ENCODE results near the gene GARS1.
"Not testable (repeated sequence)": the region's sequence is repeated elsewhere in the genome, so short reads cannot be mapped to it uniquely, and the experiment has no call there.

GARS1 gene

DNA sequence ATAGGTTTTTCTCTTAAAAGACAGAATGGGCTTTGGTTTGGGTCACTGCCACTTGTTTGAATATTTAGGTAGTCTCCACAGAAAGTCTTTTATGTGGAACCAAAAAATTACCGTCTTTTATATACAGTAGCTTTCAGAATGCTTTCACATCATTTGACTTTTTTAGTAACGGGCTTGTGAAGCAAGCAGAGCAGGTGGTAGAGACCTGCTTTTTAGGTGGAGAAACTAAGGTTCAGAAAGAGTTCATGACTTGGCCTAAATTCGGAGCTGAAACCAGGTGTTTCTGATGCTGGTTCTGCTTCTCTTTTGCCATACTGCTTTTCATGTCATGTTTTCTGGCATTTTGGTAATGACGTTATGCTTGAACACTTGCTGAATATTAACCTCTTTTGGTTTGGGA lies 36.3 kb downstream of the GARS1 start:
- DNase-seq = no peak

DNA sequence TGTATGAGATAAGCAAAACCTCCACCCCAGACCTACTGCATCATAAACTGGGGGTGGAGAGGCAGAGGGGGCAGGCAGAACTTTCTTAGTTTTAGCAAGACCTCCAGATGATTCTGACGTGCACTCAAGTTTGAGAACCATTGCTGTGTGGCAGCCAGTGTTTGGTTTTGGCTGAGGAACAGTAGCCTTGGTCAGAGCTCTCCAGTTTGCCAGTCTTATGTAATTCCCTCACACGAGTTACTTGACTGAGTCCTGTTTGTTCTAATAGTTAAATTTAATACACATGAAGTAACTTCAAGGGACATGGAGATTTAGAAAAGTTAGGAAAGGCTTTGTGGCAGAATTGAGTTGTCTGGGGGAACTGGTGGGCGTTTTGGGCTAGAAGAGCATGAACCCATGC lies 38.5 kb downstream of the GARS1 start:
- no peak for DNase-seq

DNA sequence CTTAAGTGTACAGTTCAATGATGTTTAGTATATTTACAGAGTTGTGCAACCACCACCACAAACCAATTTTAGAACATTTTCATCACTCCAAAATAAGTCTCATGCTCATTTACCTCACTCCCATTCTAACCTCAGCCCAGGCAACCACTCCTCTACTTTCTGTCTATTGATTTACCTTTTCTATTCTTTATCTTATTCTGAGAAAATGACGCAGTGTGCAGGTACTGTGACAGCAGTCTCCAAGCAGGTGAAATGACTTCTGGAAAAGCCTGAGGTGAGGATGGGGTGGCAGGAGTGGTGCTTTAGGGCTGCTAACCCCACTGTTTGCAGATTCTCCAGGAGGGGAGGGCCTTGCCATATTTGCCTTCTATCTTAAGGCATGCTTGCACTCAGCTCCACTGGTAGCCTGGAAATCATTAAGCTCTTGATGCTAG lies 39.5 kb downstream of the GARS1 start:
- DNase-seq = no peak

DNA sequence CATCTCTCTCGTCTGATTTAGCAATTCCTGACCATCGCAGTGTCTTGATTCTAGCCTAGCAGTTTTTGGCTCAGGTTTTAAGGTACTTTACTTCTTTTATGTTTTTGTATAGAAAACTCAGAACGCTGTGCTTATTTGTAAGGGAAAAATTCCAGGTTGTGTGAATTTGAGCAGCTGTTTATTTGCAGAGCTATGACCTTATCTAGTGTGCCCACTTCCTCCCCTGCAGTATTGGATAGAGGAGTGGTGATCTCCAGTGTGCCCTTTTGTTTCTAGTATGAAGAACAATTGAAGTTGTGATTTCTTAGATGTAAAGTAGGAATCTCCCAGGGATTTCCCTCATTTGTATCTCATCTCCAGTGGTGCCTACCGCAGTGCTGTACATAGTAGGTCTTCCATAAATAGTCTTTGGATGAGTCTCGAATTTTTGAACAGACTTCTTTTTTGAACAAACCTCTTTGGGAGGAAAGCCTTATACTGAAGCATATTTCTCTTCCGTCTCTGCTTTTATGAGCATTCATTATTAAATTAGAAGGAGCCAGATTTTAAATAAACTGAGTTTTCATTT lies 40.0 kb downstream of the GARS1 start:
- no peak for DNase-seq

DNA sequence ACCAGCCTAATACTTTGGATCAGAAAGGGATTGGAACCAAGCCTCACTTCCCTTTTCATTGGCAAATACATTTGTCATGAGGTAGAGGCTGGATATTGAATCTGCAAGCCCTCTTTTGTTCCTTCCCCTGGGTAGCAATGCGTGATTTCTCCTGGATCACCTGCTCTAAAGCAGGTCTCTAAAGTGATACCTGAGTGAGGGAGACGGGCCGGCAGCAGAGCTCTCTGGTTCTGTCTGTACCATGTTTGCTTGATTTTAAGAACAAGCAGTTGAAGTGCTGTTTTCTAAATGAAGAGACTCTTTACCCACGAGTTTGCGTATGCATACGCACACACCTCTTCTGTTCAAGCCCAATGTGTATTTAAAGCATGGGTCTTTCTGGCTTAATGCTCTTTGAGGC lies 41.1 kb downstream of the GARS1 start:
- DNase-seq = no peak

DNA sequence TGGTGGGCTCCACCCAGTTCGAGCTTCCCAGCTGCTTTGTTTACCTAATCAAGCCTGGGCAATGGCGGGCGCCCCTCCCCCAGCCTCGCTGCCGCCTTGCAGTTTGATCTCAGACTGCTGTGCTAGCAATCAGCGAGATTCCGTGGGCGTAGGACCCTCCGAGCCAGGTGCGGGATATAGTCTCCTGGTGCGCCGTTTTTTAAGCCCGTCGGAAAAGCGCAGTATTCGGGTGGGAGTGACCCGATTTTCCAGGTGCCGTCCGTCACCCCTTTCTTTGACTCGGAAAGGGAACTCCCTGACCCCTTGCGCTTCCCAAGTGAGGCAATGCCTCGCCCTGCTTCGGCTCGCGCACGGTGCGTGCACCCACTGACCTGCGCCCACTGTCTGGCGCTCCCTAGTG lies 47.6 kb downstream of the GARS1 start:
- DNase-seq = not testable (repeated sequence)

DNA sequence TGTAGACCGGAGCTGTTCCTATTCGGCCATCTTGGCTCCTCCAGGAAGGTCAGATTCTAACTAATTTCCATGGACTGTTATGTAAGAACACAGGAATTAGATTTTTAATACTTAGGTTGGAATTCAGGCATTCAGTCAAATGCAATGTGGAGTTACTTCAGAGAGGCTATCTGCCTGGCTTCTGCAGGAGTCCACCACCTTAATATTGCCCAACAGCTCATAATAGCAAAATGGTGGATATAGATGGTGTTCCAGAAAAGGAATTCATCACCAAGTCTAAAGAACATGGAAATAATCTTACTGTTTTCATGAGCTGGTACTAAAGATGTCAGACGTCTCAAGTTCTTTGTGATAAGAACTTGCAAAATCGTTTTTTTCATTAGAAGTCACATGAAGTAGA lies 48.1 kb downstream of the GARS1 start:
- DNase-seq = no peak

DNA sequence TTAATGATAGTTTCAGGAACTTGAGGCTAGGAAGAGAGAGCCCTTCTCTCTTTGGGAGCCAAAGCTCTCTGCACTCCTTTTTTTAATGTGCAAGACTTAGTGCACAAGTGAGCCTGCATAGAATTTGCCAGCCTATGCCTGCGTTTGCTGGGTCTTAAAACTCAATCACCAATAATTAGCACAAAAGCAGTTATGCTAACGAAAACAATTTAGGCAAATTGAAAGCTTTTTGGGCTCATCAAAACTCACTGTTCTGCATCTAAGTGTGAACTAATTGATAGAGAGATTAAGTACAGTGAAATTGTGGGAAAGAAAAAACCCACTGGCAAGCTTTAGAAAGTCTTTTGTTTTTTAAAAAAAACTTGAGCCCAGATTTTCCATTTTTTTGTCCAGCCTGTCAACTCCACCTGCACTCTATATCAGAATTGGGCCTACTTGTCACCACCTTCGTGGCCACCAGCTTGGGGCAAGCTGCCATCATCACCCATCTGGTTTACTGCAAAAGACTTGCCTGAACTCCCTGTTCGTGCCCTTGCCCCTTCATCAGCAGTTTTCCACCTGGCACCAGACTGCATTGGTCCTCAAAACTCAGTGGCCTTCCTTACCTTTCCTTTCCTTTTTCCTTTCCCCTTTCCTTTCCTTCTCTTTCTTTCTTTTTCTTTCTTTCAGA lies 49.7 kb downstream of the GARS1 start:
- DNase-seq = no peak

DNA sequence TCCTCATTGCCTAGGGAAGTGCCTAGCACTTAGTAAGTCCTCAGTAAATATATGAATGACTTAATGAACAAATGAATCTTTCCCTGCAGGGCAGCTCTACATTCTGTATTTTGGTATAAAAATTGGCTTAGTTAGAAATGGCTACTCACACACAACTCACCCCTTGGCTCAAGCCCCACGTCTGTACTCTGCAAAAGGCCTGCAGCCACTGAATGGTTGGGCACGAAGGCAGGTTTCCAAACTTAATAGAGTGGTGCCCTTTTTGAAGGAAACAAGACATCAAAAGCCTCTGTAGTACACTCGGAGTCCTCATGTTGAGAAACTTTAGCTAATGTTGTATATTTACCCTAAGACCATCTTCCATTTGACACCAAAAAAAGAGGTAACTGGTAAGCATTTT lies 51.0 kb downstream of the GARS1 start:
- no peak for DNase-seq

DNA sequence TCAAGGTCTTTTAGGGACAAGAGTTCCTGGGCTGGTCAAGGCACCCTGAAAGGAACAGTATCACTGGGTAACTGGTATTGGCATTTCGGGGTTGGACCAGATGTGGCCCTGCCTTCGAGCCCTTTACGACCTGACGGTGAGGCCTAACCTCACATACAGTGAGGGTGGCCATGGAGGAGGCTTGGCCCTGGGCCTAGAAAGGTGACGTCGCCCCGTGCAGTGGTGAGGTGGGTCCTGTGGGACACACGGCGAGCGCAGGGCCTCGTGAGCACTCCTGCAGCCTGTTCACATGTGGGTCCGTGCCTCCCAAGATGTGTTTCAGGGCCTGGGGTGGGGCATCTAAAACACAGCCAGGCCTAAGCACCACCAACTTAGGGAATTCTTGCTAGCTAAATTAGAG lies 51.5 kb downstream of the GARS1 start:
- no peak for DNase-seq

DNA sequence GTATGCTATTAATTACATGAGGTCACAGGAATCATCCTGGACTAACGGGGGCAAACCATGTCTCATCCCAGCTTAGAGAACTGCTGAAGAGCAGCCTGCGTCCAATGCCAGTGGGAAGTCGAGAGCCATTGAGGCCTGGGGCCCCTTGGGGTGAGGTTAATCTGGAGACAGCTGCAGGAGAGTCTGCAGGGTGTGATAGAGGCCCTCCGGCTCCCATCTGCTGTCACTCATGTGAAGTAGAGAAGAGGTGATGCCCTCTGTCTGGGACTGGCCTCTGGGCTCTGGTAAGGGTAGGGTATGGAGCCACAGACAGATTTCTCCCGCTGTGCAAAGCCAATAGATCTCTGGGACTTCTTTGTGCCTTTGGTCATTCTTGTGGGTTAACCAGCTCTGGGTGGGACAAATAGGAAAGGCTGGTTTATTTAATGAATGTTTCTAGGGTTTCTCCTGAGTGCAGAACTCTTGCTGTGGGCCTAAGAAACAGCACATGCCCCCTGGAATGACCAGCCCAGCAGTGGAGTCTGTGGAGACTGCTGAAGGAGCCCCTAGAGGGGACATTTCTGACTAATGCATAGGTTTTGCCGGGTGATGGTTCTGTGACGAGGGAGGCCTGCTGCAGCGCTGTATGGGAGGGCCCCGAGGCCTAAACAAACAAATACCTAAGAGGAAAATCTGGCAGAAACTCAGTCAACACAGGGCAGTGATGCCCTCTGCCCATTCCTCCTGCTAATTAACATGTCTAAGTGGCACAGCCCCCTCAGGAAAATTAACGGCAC lies 53.1 kb downstream of the GARS1 start:
- no peak for DNase-seq

DNA sequence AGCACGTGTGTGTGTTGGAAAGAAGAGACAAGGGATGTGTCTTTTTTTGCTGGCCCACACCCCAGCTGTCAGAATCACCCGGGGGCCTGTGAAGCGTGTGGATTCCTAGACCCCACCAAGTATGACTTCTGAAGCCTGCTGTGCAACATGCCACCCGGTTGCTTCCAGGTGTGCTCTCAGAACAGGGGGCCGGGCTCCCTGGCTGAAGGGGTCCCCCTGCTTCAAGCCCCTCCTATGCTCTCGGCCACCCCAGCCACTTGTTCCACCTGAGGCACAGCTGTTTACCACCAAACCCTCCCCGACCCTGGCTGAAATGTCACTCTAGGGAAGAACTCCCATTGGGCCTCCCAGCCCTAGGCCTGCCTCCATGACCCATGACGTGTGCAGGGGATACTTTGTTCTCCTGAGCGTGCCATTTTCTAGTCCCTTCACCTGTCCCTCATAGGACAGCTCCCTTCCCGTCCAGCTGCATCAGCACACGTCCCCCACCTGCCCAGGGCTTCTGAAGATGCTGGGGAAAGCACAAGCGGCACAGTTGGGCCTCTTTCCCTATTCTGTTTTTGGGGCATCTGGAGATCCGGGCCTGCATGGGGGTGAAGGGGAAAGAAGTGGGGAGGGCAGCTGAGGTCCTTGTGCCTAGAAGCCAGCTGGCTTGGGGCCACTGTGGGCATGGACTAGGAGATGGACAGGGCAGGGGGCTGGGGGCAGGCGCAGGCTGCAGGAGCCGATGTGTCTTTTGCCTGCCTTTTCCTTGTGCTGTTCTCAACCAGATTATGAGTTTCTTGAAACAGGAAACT lies 54.3 kb downstream of the GARS1 start:
- no peak for DNase-seq

DNA sequence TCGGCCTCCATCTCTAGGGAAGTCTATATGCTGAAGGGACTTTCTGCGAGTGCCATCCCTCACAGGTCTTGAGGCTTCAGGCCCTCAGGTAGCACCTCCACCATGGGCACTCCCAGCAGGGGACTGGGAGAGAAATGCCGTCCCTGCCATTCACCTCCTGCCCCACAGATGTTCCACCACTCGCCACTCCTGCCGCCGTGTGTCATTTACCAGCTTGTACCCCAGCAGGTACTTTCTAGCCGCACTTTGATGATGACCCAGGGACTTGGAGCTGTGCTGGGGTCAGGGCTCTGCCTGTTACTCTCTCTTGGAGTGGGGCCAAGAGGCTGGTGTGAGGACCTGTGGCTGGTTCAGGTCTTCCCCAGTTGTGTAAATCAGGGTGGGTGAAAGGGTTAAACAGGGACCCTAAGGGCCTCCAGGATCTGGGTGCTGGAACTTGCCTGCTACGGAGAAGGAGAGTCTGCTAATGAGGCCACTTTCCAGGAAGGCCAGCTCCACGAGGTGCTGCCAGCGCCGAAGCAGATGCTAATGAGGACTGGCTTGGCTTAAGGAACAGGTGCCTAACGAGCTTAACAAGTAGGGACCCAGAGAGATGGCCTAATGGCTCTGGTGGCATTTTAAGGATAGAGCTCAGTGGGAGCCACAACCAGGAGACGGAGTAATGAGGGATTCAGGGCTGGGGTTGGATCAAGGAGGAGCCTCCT lies 55.2 kb downstream of the GARS1 start:
- DNase-seq = no peak

DNA sequence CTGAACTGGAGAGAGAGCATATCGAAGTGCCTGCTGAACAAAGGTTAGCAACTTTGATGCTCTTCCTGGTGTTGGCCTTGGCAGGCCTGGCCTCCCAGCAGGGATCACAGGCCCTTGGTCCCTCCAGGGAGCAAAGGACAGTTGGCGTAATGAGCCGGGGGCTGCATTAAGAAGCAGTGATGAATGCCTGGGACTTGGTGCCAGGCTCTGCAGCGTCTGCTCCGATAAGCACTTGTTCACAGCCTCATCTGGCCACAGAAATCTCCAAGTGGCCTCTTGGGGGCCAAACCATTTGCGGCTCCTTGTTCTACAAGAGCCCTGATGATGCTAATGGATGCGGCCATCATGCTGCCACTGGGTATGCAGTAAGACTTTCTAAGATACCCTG lies 55.7 kb downstream of the GARS1 start:
- no peak for DNase-seq

DNA sequence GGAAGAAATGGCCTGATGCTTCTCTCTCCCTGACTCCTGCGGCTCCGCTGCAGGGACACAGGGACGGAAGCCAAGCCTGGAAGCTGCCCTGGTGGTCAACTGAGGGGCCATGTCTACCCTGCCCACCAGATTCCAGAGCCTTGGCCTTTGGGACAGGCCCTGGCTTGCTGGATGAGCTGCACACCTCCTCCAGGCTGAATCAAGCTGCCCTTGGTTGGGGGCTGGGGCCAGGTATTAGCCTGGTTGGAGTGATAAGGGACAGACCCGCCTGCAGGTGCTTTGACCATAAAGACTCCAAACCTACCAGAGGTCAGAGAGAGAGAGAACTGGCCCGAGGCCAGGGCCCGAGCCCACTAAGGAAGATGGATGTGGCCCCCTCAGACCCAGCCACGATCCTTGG lies 57.5 kb downstream of the GARS1 start:
- no peak for DNase-seq

DNA sequence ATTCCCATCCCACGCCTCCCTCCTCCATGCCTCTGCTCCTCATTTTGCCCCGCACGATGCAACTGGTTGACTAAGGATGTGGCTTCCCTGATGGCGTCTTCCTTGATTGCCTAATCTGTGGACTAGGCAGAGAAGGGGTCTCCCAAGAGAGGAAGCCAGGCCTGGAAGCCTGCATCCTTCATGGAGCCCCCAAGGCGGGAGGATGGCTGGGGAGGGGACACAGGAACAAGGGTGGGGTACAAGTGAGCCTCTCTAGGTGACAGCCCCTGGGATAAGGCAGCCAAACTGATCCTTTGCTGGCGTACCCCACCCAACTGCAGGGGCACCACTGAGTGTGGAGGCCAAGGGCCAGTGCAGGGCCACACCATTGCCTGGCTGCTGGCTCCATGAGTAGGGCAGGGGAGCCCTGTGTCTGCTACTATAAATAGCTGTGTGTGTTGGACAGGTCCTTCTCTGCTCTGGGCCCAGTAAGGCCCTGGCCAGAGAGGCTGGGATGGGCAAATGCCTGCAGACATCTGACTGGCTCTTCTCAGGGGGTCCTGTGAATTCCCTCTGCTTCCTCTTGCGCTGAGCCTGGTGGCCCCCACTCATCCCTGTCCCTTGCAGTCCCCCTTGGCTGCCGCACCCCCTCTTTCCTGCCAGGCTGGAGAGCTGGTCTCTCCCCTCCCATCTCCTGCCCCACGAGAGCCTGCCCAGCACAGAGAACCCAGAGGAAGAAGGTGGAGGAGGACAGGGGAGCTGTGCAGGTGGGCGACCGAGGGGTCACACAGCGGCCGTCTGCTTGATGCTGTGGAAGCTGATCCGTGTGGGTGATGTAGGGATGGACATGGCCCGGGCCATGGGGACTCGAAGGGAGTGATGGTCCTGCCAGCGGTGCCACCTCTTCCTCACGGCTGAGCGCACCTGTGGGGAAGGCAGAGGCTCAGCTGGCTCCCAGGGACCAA lies 58.3 kb downstream of the GARS1 start:
- no peak for DNase-seq

DNA sequence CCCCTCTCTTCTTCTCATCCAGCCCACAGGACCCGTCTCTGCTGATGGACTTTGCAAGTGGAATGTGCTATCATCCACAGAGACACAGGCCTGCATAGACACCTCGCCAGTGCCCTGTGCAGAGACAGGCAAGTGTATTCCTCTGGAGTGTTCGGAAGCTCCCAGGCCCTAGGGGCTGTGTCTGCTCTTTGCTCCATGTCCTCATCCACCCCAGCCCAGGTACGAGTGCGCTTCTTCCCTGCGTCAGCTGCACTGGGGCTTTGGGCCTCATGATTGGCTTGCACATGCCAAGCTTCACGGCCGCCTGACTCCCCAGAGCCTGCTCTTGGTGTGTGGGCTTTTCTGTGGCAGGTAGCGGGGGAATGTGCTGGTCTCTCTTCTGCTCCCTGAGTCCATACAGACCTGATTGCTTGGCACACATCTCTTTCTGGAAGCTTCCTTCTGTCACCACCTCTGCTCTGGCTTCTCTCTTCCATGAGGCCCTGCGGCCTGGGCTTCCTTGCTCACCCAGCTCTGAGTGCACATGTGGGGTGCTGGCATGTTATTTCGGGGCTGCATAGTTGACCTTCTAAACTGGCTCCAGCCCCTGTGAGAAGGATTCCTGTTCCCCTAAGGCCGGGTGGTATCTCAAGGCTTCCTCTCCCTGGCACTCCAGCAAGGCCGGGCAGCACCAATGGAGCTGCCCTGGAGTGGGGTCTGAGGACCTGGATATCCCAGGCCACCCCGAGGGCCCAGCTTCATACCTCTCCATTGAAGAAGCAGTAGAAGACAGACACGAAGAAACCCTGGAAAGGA lies 59.8 kb downstream of the GARS1 start:
- no peak for DNase-seq

DNA sequence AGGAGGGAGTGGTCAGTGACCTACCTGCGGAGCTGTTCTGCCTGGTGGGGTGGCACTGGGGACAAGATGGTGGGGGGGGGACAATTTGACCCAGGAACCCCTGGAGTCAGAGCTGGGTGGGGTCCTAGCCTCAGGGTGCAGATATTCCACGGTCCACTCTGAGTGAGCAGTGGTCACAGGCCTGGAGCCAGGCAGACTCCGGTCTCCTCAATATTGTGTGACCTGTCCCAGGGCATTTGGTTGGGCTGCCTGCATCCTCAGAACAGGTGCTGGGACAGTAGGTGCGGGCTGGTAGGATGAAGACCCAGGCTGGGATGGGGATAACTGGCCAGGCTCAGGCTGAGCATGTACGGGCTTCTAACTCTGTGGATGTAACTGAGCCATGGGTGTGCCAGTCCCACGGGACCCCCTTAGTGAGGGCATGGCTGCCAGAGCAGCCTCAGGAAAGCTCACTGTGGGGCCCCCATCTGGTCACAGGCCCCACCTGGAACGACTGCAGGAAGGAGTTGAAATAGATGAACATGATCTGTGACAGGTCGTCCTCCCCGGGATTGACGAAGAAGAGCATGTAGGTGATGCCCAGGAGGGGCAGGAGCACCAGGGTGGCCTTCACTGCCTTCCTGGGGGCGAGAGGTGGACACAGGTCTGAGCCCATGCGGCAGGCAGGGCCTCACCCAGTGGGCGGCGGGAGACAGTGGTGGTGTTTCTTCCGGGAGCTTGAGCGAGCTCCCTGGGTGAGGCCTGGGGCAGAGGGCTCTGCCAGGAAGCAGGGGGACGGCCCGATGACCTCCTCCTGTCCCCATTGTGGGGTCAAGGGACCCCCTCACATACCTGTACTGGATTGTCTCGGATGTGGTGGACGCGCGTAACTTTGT lies 60.7 kb downstream of the GARS1 start:
- no peak for DNase-seq

DNA sequence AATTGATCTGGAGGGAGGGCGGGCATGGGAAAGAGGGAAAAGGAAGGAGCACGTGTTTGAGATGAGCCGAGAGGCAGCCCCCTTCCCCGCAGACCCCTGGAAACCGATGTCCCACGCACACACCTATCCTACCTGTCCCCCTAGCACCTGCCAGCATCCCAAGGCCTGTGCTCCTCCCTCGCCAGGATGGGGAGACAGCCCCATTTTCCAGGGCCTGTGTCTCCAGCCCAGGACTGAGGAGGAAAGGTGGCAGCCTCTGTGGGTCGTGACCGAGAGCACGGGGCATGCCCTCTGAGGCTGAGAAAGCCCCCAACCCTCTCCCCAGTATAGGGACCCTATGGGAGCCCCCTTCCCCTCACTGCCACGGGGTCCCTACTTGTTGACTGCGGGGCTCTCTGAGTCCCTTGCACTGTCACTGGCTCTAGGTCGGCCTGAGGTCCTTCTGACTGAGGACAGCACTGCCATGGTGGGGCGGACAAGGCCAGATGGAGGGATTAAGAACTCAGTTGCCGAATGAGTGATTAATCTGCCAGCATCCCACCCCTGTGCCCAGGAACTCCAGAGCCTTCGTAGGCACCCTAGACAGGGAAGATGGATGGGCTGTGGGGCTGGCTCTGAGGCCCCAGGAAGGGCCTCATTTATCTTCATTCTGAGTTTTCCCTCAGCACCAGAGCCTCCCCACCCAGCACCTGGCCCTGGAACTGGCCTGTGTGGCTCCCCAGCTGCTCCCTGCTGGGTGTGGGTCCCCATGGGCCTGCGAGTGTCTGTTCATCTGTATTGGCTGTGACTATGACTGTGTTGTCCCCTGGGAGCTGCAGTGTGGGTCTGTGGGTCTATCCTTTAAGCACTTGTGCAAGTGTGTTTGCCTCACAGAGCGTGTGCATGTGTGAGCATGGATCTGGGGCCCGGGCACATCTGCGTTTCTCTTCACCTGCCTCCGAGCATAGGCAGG lies 61.6 kb downstream of the GARS1 start:
- DNase-seq = no peak
